ENCODE measurements around the gene MAPKAPK3.
"Not testable (repeated sequence)": the region's sequence is repeated elsewhere in the genome, so short reads cannot be mapped to it uniquely, and the experiment has no call there.

Gene MAPKAPK3

GRCh38 chr3:50658831-50659230 is 41.9 kb downstream of the MAPKAPK3 start:
- no peaks in the 10 kb centered on the region for H3K36me3 ChIP-seq (ENCODE audit: insufficient read depth, insufficient read length, low read length)
- no peak overlapping the region for H3K9ac ChIP-seq (ENCODE audit: insufficient read length, low read depth)
- no peak for DNase-seq (ENCODE audit: low read depth, low spot score)
- H3K27me3 ChIP-seq (ENCODE audit: insufficient read depth, insufficient read length): no peaks in the 10 kb centered on the region
- TF ChIP-seq SUZ12 (IDR thresholded peaks at IDR 0.05; ENCODE audit: extremely low read depth, insufficient read depth, insufficient read length) (no peak), YY1 (IDR thresholded peaks at IDR 0.05; ENCODE audit: insufficient read depth, insufficient read length) (no peak), ZNF274 (IDR thresholded peaks at IDR 0.05; ENCODE audit: low read depth, low read length) (no peak)
- H3K4me1 ChIP-seq (ENCODE audit: insufficient read depth, insufficient read length): no peaks in the 10 kb centered on the region
- no peaks in the 10 kb centered on the region for H3K9me3 ChIP-seq (ENCODE audit: insufficient read depth, low read length)
- H3K4me3 ChIP-seq (ENCODE audit: insufficient read length, low read depth): no peak overlapping the region

GRCh38 chr3:50660386-50660785 is 43.4 kb downstream of the MAPKAPK3 start:
- Histone ChIP-seq H3K9ac (ENCODE audit: insufficient read length, low read depth) (no peak overlapping the region), H3K4me1 (ENCODE audit: insufficient read depth, insufficient read length) (no peaks in the 10 kb centered on the region), H3K27me3 (ENCODE audit: insufficient read depth, insufficient read length) (no peaks in the 10 kb centered on the region), H3K9me3 (ENCODE audit: insufficient read depth, low read length) (no peaks in the 10 kb centered on the region), H3K4me3 (ENCODE audit: insufficient read length, low read depth) (no peak overlapping the region), H3K36me3 (ENCODE audit: insufficient read depth, insufficient read length, low read length) (no peaks in the 10 kb centered on the region)
- TF ChIP-seq YY1 (IDR thresholded peaks at IDR 0.05; ENCODE audit: insufficient read depth, insufficient read length): no peak
- no peak for TF ChIP-seq SUZ12 (IDR thresholded peaks at IDR 0.05; ENCODE audit: extremely low read depth, insufficient read depth, insufficient read length)
- TF ChIP-seq ZNF274 (IDR thresholded peaks at IDR 0.05; ENCODE audit: low read depth, low read length): no peak
- DNase-seq (ENCODE audit: low read depth, low spot score): no peak

- H3K9me3 ChIP-seq (ENCODE audit: insufficient read depth, low read length): no peaks in the 10 kb centered on the region
- no peak overlapping the region for H3K9ac ChIP-seq (ENCODE audit: insufficient read length, low read depth)
- H3K27me3 ChIP-seq (ENCODE audit: insufficient read depth, insufficient read length): no peaks in the 10 kb centered on the region
- no peak overlapping the region for H3K4me3 ChIP-seq (ENCODE audit: insufficient read length, low read depth)
- no peaks in the 10 kb centered on the region for H3K36me3 ChIP-seq (ENCODE audit: insufficient read depth, insufficient read length, low read length)
- DNase-seq (ENCODE audit: low read depth, low spot score): no peak
- TF ChIP-seq ZNF274 (IDR thresholded peaks at IDR 0.05; ENCODE audit: low read depth, low read length) (no peak), SUZ12 (IDR thresholded peaks at IDR 0.05; ENCODE audit: extremely low read depth, insufficient read depth, insufficient read length) (no peak), YY1 (IDR thresholded peaks at IDR 0.05; ENCODE audit: insufficient read depth, insufficient read length) (no peak)
- H3K4me1 ChIP-seq (ENCODE audit: insufficient read depth, insufficient read length): no peaks in the 10 kb centered on the region
Measured at GRCh38 chr3:50661321-50661837, 44.4 kb downstream of the MAPKAPK3 start.

GRCh38 chr3:50662408-50662807 is 45.5 kb downstream of the MAPKAPK3 start:
- no peaks in the 10 kb centered on the region for H3K4me1 ChIP-seq (ENCODE audit: insufficient read depth, insufficient read length)
- no peaks in the 10 kb centered on the region for H3K9me3 ChIP-seq (ENCODE audit: insufficient read depth, low read length)
- no peaks in the 10 kb centered on the region for H3K36me3 ChIP-seq (ENCODE audit: insufficient read depth, insufficient read length, low read length)
- TF ChIP-seq YY1 (IDR thresholded peaks at IDR 0.05; ENCODE audit: insufficient read depth, insufficient read length): no peak
- H3K4me3 ChIP-seq (ENCODE audit: insufficient read length, low read depth): no peak overlapping the region
- no peak for DNase-seq (ENCODE audit: low read depth, low spot score)
- no peaks in the 10 kb centered on the region for H3K27me3 ChIP-seq (ENCODE audit: insufficient read depth, insufficient read length)
- no peak overlapping the region for H3K9ac ChIP-seq (ENCODE audit: insufficient read length, low read depth)

- Histone ChIP-seq H3K9me3 (ENCODE audit: insufficient read depth, low read length) (no peaks in the 10 kb centered on the region), H3K27me3 (ENCODE audit: insufficient read depth, insufficient read length) (no peaks in the 10 kb centered on the region), H3K36me3 (ENCODE audit: insufficient read depth, insufficient read length, low read length) (no peaks in the 10 kb centered on the region), H3K9ac (ENCODE audit: insufficient read length, low read depth) (no peak overlapping the region), H3K4me1 (ENCODE audit: insufficient read depth, insufficient read length) (peaks cover 2% of the 10 kb centered on the region), H3K4me3 (ENCODE audit: insufficient read length, low read depth) (no peak overlapping the region)
- TF ChIP-seq ZNF274 (IDR thresholded peaks at IDR 0.05; ENCODE audit: low read depth, low read length): no peak
- TF ChIP-seq YY1 (IDR thresholded peaks at IDR 0.05; ENCODE audit: insufficient read depth, insufficient read length): no peak
- no peak for TF ChIP-seq SUZ12 (IDR thresholded peaks at IDR 0.05; ENCODE audit: extremely low read depth, insufficient read depth, insufficient read length)
- DNase-seq (ENCODE audit: low read depth, low spot score): no peak
Measured at GRCh38 chr3:50665081-50665840, 48.3 kb downstream of the MAPKAPK3 start.

GRCh38 chr3:50665841-50666115 is 48.8 kb downstream of the MAPKAPK3 start:
- DNase-seq (ENCODE audit: low read depth, low spot score); H3K36me3 ChIP-seq (ENCODE audit: insufficient read depth, insufficient read length, low read length); H3K4me1 ChIP-seq (ENCODE audit: insufficient read depth, insufficient read length): not testable (repeated sequence)

GRCh38 chr3:50666837-50667236 is 49.9 kb downstream of the MAPKAPK3 start:
- H3K9me3 ChIP-seq (ENCODE audit: insufficient read depth, low read length): no peaks in the 10 kb centered on the region
- H3K4me1 ChIP-seq (ENCODE audit: insufficient read depth, insufficient read length): peaks cover 2% of the 10 kb centered on the region
- H3K9ac ChIP-seq (ENCODE audit: insufficient read length, low read depth): no peak overlapping the region
- H3K27me3 ChIP-seq (ENCODE audit: insufficient read depth, insufficient read length): no peaks in the 10 kb centered on the region
- H3K36me3 ChIP-seq (ENCODE audit: insufficient read depth, insufficient read length, low read length): no peaks in the 10 kb centered on the region
- TF ChIP-seq ZNF274 (IDR thresholded peaks at IDR 0.05; ENCODE audit: low read depth, low read length) (no peak), YY1 (IDR thresholded peaks at IDR 0.05; ENCODE audit: insufficient read depth, insufficient read length) (no peak), SUZ12 (IDR thresholded peaks at IDR 0.05; ENCODE audit: extremely low read depth, insufficient read depth, insufficient read length) (no peak)
- no peak overlapping the region for H3K4me3 ChIP-seq (ENCODE audit: insufficient read length, low read depth)
- DNase-seq (ENCODE audit: low read depth, low spot score): no peak

More at GRCh38 chr3:50665841-50666115, 48.8 kb downstream of the MAPKAPK3 start:
- not testable (repeated sequence) for H3K4me3 ChIP-seq (ENCODE audit: insufficient read length, low read depth); H3K9ac ChIP-seq (ENCODE audit: insufficient read length, low read depth); H3K27me3 ChIP-seq (ENCODE audit: insufficient read depth, insufficient read length); H3K9me3 ChIP-seq (ENCODE audit: insufficient read depth, low read length)
